Inflammatory macrophage treated with lipopolysaccharide for 4 hours (primary cell): ENCODE results near the gene NPB.
A peak's percentile ranks its signal among the peaks of the same experiment; 100 is the strongest.

Experiments used
- DNase-seq: peaks from one replicate; pipeline ENCODE4 v3.0.0-alpha.2; 2020

NPB gene

GRCh38 chr17:81902023-81902652 lies at the start of gene NPB:
Gene NPB (plus strand): TSS chr17:81902238. CDS start chr17:81902278, 40 bp downstream.
- peak; percentile 16 for DNase-seq

GRCh38 chr17:81854974-81855774 lies 46.9 kb upstream of the NPB start:
- DNase-seq: no peak

- no peak for DNase-seq
Observed at GRCh38 chr17:81858170-81858966, 43.7 kb upstream of the NPB start.

GRCh38 chr17:81858967-81859905 lies 42.8 kb upstream of the NPB start:
- peak; percentile 28 for DNase-seq

GRCh38 chr17:81859906-81860755 lies 41.9 kb upstream of the NPB start, which contains the start of gene P4HB:
Gene P4HB (minus strand): TSS chr17:81860535. CDS start chr17:81860471, 64 bp downstream.
- peak; percentile 24 for DNase-seq

- peak; percentile 100 for DNase-seq
Observed at GRCh38 chr17:81860756-81861568, 41.1 kb upstream of the NPB start.

GRCh38 chr17:81863123-81863675 lies 38.8 kb upstream of the NPB start:
- DNase-seq: no peak

- no peak for DNase-seq
Observed at GRCh38 chr17:81863833-81864768, 37.9 kb upstream of the NPB start.

- DNase-seq: no peak
Observed at GRCh38 chr17:81865358-81865732, 36.7 kb upstream of the NPB start.

- DNase-seq: no peak
Observed at GRCh38 chr17:81865733-81866439, 36.2 kb upstream of the NPB start.

GRCh38 chr17:81866440-81867169 lies 35.4 kb upstream of the NPB start:
- no peak for DNase-seq

GRCh38 chr17:81867170-81867990 lies 34.7 kb upstream of the NPB start:
- no peak for DNase-seq

- no peak for DNase-seq
Observed at GRCh38 chr17:81867991-81868673, 33.9 kb upstream of the NPB start.

- DNase-seq: no peak
Observed at GRCh38 chr17:81868674-81869220, 33.3 kb upstream of the NPB start.
